Caco-2 (cell line): ENCODE measurements around the gene HOXD11. TPM values are rescaled to one million over a fixed set of nuclear protein-coding genes. Genes with fewer than 3 reads are reported as not detected.
A peak's percentile ranks its signal among the peaks of the same experiment; 100 is the strongest.

ENCODE experiments used
- BruUV-seq: library from RNA; stranded (reverse); fragments of 400-500 nt; replicated peaks from 2 replicates; lab custom pipeline; 2021; lab: Mats Ljungman, UMichigan
- CTCF ChIA-PET: fragments of 300-600 bp; sonication (Branson Sonifier 250); formaldehyde crosslinking; loops from one replicate; lab custom pipeline; 2022; ENCODE audit warnings: antibody characterized with exemption; lab: Charles Lee
- POLR2A ChIA-PET: fragments of 300-600 bp; sonication (Branson Sonifier 250); formaldehyde crosslinking; loops from one replicate; lab custom pipeline; 2022; ENCODE audit warnings: antibody characterized with exemption; lab: Charles Lee
- DNase-seq, 2 experiments: peaks; one replicate each; pipeline versions ENCODE4 v3.0.0 to v3.0.0-alpha.2; 2020 to 2022
- H3K27me3 ChIP-seq: replicated peaks from 2 replicates; pipeline ENCODE4 v1.6.0; 2011; ENCODE audit warnings: low read length; ENCODE audit not compliant: control insufficient read depth, insufficient read depth
- H3K36me3 ChIP-seq: 2 replicates; pipeline ENCODE4 v1.5.1; 2011; ENCODE audit warnings: low read length; ENCODE audit not compliant: control insufficient read depth, insufficient read depth
- H3K4me1 ChIP-seq: fragments of 250-450 bp; sonication (Bioruptor Pico); 2 replicates; pipeline ENCODE4 v1.5.1; 2020; ENCODE audit warnings: mild to moderate bottlenecking
- H3K4me3 ChIP-seq: 2 replicates; pipeline ENCODE4 v1.5.1; 2011; ENCODE audit warnings: low read depth, mild to moderate bottlenecking, control low read depth, low read length
- H3K9me3 ChIP-seq: fragments of 250-450 bp; sonication (Bioruptor Pico); 2 replicates; pipeline ENCODE4 v1.5.1; 2020; ENCODE audit warnings: mild to moderate bottlenecking, moderate library complexity
- H3K27ac Mint-ChIP-seq: one replicate; pipeline ENCODE4 v1.8.0; 2022; ENCODE audit warnings: mixed read lengths; ENCODE audit not compliant: unreplicated experiment
- H3K27me3 Mint-ChIP-seq: one replicate; pipeline ENCODE4 v1.8.0; 2022; ENCODE audit warnings: mixed read lengths; ENCODE audit not compliant: insufficient read depth, unreplicated experiment
- H3K36me3 Mint-ChIP-seq: one replicate; pipeline ENCODE4 v1.8.0; 2022; ENCODE audit warnings: mild to moderate bottlenecking, mixed read lengths; ENCODE audit not compliant: insufficient read depth, unreplicated experiment
- H3K4me1 Mint-ChIP-seq: one replicate; pipeline ENCODE4 v1.8.0; 2022; ENCODE audit warnings: low read depth, mixed read lengths; ENCODE audit not compliant: unreplicated experiment
- H3K4me3 Mint-ChIP-seq: one replicate; pipeline ENCODE4 v1.8.0; 2022; ENCODE audit warnings: mild to moderate bottlenecking, moderate library complexity, mixed read lengths; ENCODE audit not compliant: unreplicated experiment
- H3K9me3 Mint-ChIP-seq: one replicate; pipeline ENCODE4 v1.8.0; 2022; ENCODE audit warnings: mixed read lengths; ENCODE audit not compliant: unreplicated experiment
- CTCF ChIP-seq, 2 experiments: fragments of 200-600 bp in 1 of 2; IDR thresholded peaks; 1 replicate in 1 of 2; 2 replicates in 1 of 2; pipeline versions ENCODE4 v1.5.1 to v1.8.0; 2011 to 2022; ENCODE audit warnings: antibody characterized with exemption in 1 of 2, control low read depth in 1 of 2, inconsistent platforms in 1 of 2, low read depth in 1 of 2, low read length in 1 of 2, mild to moderate bottlenecking in 1 of 2, moderate library complexity in 1 of 2; ENCODE audit not compliant: insufficient read depth in 1 of 2, severe bottlenecking in 1 of 2, unreplicated experiment in 1 of 2
- intact Hi-C: fragments of 100-400 bp; cut with micrococcal nuclease; formaldehyde crosslinking; loops from one replicate; pipeline ENCODE4 v1.10.0; 2022; ENCODE audit not compliant: unreplicated experiment
- total RNA-seq: library from RNA; stranded (reverse); gene quantifications from 2 replicates; pipeline ENCODE4 v1.2.3, GENCODE V29; 2022

HOXD11 gene
- total RNA-seq, 1 experiment from 2014 or later: not detected

DNA sequence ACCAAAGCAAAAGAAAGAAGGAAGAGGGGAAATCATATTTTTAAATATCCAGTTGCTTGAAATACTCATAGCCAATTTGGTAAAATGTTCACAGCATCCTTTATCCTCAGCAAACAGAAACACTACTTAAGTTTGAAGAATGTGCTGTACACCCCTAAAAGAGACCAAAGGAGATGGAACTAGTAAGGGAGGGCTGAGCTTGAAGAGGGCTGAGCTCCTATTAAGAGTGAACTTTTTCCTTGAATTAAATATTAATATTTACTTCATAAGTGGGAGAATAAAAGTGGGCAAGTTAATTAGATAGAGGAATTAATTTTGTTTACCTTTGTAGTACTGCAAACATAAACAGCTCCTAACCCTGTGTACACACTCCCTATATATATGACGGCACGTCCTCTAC lies 30.3 kb upstream of the HOXD11 start:
- BruUV-seq: no TSS peak
- no peaks in the 10 kb centered on the region for H3K36me3 ChIP-seq
- H3K4me3 Mint-ChIP-seq: no peak overlapping the region

GRCh38 chr2:176078541-176079284 lies 28.4 kb upstream of the HOXD11 start:
- no TSS peak for BruUV-seq
- Mint-ChIP-seq H3K27me3 (peaks cover 48% of the 10 kb centered on the region), H3K9me3 (no peaks in the 10 kb centered on the region), H3K36me3 (peaks cover 3% of the 10 kb centered on the region), H3K4me1 (peaks cover 7% of the 10 kb centered on the region), H3K27ac (no peak overlapping the region), H3K4me3 (peak overlapping the region; percentile 85)
- intact Hi-C loops: no loop called here
- Histone ChIP-seq H3K27me3 (peaks cover 8% of the 10 kb centered on the region), H3K4me1 (peaks cover 3% of the 10 kb centered on the region; the same call in 1 of the 2 replicates), H3K4me3 (no peak overlapping the region), H3K36me3 (no peaks in the 10 kb centered on the region), H3K9me3 (peaks cover 15% of the 10 kb centered on the region)
- ChIA-PET CTCF (interaction anchor here (1.0 to 1.3 kb wide), 2 partner anchors 17 to 389 kb away, joined by 3 to 6 read pairs; no protein-coding TSS in a partner anchor), POLR2A (no interaction called here)
- no peak for DNase-seq
- no peak for TF ChIP-seq CTCF (IDR thresholded peaks at IDR 0.05; ENCODE audit: insufficient read depth in 1 of 2, low read depth in 1 of 2, low read length in 1 of 2, severe bottlenecking in 1 of 2, unreplicated experiment in 1 of 2)

More for the DNA sequence above, 30.3 kb upstream of the HOXD11 start:
- intact Hi-C loops: no loop called here
- no peak overlapping the region for H3K27ac Mint-ChIP-seq
- DNase-seq: no peak
- Histone ChIP-seq H3K4me3 (no peak overlapping the region), H3K9me3 (peaks cover 14% of the 10 kb centered on the region), H3K4me1 (0 out of 2 replicates have a peak, but pooled peaks cover 3% of the 10 kb centered on the region), H3K27me3 (peaks cover 6% of the 10 kb centered on the region)
- no peaks in the 10 kb centered on the region for H3K36me3 Mint-ChIP-seq
- peaks cover 7% of the 10 kb centered on the region for H3K4me1 Mint-ChIP-seq
- POLR2A ChIA-PET: no interaction called here
- CTCF ChIA-PET: no interaction called here
- H3K9me3 Mint-ChIP-seq: no peaks in the 10 kb centered on the region
- TF ChIP-seq CTCF (IDR thresholded peaks at IDR 0.05; ENCODE audit: insufficient read depth in 1 of 2, low read depth in 1 of 2, low read length in 1 of 2, severe bottlenecking in 1 of 2, unreplicated experiment in 1 of 2): no peak
- peaks cover 38% of the 10 kb centered on the region for H3K27me3 Mint-ChIP-seq

- H3K9me3 ChIP-seq: peaks cover 15% of the 10 kb centered on the region
- H3K27me3 Mint-ChIP-seq: peaks cover 54% of the 10 kb centered on the region
- peak overlapping the region; percentile 33 for H3K4me3 ChIP-seq
- intact Hi-C loops: no loop called here
- no peak for DNase-seq
- H3K4me3 Mint-ChIP-seq: peak overlapping the region; percentile 85
- no peak for TF ChIP-seq CTCF (IDR thresholded peaks at IDR 0.05; ENCODE audit: insufficient read depth in 1 of 2, low read depth in 1 of 2, low read length in 1 of 2, severe bottlenecking in 1 of 2, unreplicated experiment in 1 of 2)
- no peaks in the 10 kb centered on the region for H3K36me3 ChIP-seq
- peaks cover 3% of the 10 kb centered on the region; the same call in 1 of the 2 replicates for H3K4me1 ChIP-seq
- peaks cover 8% of the 10 kb centered on the region for H3K27me3 ChIP-seq
- H3K4me1 Mint-ChIP-seq: peaks cover 9% of the 10 kb centered on the region
- ChIA-PET CTCF (interaction anchor here (0.7 to 1.3 kb wide), 3 partner anchors 17 to 468 kb away, joined by 3 to 6 read pairs (median 4); no protein-coding TSS in a partner anchor), POLR2A (no interaction called here)
- BruUV-seq: no TSS peak
- no peaks in the 10 kb centered on the region for H3K9me3 Mint-ChIP-seq
- no peak overlapping the region for H3K27ac Mint-ChIP-seq
- H3K36me3 Mint-ChIP-seq: peaks cover 5% of the 10 kb centered on the region
Observed at GRCh38 chr2:176079285-176079830, 27.7 kb upstream of the HOXD11 start.
